Ovary (tissue), 3 donors: ENCODE results near the gene HIPK1.

Experiments
- EP300 ChIP-seq: sonication (generic); formaldehyde crosslinking; IDR thresholded peaks from one replicate; pipeline ENCODE4 v1.6.1; 2017; ENCODE audit warnings: antibody characterized with exemption
- TF ChIP-seq, protein P1 (sequence below), 3 donors: fragments of 450-650 bp in 2 of 3; fragments of 200-600 bp in 1 of 3; IDR thresholded peaks; one replicate each; pipeline versions ENCODE4 v1.5.1 to v1.8.0; 2016 to 2022; ENCODE audit warnings: antibody characterized with exemption in 3 of 3, mild to moderate bottlenecking in 1 of 3
- donor health status: DM: no; HTN: no; CAD: no.

GRCh38 chr1:113905435-113905861 lies 23.7 kb upstream of the HIPK1 start:
- TF ChIP-seq EP300: no peak
- TF ChIP-seq, protein P1, sequence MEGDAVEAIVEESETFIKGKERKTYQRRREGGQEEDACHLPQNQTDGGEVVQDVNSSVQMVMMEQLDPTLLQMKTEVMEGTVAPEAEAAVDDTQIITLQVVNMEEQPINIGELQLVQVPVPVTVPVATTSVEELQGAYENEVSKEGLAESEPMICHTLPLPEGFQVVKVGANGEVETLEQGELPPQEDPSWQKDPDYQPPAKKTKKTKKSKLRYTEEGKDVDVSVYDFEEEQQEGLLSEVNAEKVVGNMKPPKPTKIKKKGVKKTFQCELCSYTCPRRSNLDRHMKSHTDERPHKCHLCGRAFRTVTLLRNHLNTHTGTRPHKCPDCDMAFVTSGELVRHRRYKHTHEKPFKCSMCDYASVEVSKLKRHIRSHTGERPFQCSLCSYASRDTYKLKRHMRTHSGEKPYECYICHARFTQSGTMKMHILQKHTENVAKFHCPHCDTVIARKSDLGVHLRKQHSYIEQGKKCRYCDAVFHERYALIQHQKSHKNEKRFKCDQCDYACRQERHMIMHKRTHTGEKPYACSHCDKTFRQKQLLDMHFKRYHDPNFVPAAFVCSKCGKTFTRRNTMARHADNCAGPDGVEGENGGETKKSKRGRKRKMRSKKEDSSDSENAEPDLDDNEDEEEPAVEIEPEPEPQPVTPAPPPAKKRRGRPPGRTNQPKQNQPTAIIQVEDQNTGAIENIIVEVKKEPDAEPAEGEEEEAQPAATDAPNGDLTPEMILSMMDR (IDR thresholded peaks at IDR 0.05): no peak
